Esophagus (tissue), 2 donors: Measurements from ENCODE around the gene ST6GALNAC5. TPM values are rescaled to one million over a fixed set of nuclear protein-coding genes. Genes with fewer than 3 reads are reported as not detected.

Experiments used
- H3K27ac ChIP-seq, 2 donors: one replicate each; pipeline ENCODE4 v1.5.1; 2013; ENCODE audit warnings: low read depth in 2 of 2, mild to moderate bottlenecking in 2 of 2, inconsistent platforms in 1 of 2, low read length in 1 of 2, moderate library complexity in 1 of 2
- H3K27me3 ChIP-seq, 2 donors: one replicate each; pipeline ENCODE4 v1.6.1; 2013; ENCODE audit warnings: low read length in 2 of 2, control low read depth in 1 of 2, mild to moderate bottlenecking in 1 of 2; ENCODE audit not compliant: insufficient read depth in 2 of 2, control insufficient read depth in 1 of 2
- H3K36me3 ChIP-seq, 2 donors: one replicate each; pipeline ENCODE4 v1.6.1; 2013; ENCODE audit warnings: low read length in 1 of 2; ENCODE audit not compliant: control insufficient read depth in 2 of 2, insufficient read depth in 2 of 2
- H3K4me1 ChIP-seq, 2 donors: one replicate each; pipeline ENCODE4 v1.6.1; 2013; ENCODE audit warnings: low read length in 1 of 2; ENCODE audit not compliant: control insufficient read depth in 2 of 2, insufficient read depth in 2 of 2
- H3K4me3 ChIP-seq, 2 donors: one replicate each; pipeline ENCODE4 v1.5.1; 2013; ENCODE audit warnings: low read length in 2 of 2, mild to moderate bottlenecking in 2 of 2, low read depth in 1 of 2, moderate library complexity in 1 of 2
- H3K9me3 ChIP-seq, 2 donors: one replicate each; pipeline ENCODE4 v1.6.1; 2013; ENCODE audit warnings: mild to moderate bottlenecking in 2 of 2, low read depth in 1 of 2, low read length in 1 of 2, moderate library complexity in 1 of 2; ENCODE audit not compliant: control insufficient read depth in 2 of 2, insufficient read depth in 1 of 2
- WGBS, 2 donors: extraction: QIAGEN DNeasy Blood & Tissue Kit; methylation state at CpG; one replicate each; pipeline ENCODE4 v1.1.7; 2013; 5-methylcytosine and 5-hydroxymethylcytosine counted together
- polyA plus RNA-seq, 2 donors: library from polyadenylated mRNA; stranded (reverse); fragments of 200-250 nt; gene quantifications; one replicate each; pipeline ENCODE4 v1.2.3, GENCODE V29; 2013
- donor health status: healthy with polysubstance abuse.
- donor health status: Bipolar disorder and iron deficiency.

Gene ST6GALNAC5
- polyA plus RNA-seq, 2 donors, result 0.14 to 0.20 TPM

- no peaks in the 10 kb centered on the region for H3K4me1 ChIP-seq
- 66 to 67% methylated on average over 7 of the region's 7 CpGs for WGBS, 2 donors
- no peaks in the 10 kb centered on the region for H3K9me3 ChIP-seq
- H3K4me3 ChIP-seq, result no peak overlapping the region
- no peaks in the 10 kb centered on the region for H3K27me3 ChIP-seq
- H3K27ac ChIP-seq, result no peak overlapping the region
- H3K36me3 ChIP-seq, result no peaks in the 10 kb centered on the region
Measured at GRCh38 chr1:77065693-77066342, 198.5 kb downstream of the ST6GALNAC5 start.

DNA sequence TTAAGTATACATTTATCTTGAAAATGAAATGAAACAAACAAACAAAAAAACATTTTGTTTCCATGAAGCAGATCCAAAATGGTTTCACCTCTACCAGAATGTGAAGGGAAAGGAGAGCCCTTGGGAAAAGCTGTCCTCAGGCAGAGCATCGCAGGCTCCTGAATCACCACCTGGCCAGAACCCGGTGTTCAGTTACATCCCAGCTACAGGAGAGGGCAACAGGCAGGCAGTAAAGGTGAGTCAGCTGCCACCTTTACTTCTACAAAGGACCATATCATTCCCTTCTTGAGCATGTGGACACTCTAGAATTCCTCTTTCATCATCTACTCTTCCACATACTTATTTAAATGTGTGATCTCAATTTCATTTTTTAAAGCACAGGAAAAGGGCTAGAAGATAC, 200.7 kb downstream of the ST6GALNAC5 start:
- 51 to 52% methylated on average over 2 of the region's 2 CpGs for WGBS, 2 donors
- no peak overlapping the region for H3K27ac ChIP-seq
- H3K4me1 ChIP-seq, result no peaks in the 10 kb centered on the region

GRCh38 chr1:77076759-77077158, 209.5 kb downstream of the ST6GALNAC5 start:
- Histone ChIP-seq H3K27ac (no peak overlapping the region), H3K27me3 (no peaks in the 10 kb centered on the region), H3K36me3 (no peaks in the 10 kb centered on the region), H3K4me1 (no peaks in the 10 kb centered on the region), H3K9me3 (no peaks in the 10 kb centered on the region), H3K4me3 (no peak overlapping the region)
- WGBS, 2 donors, result 41 to 57% methylated on average over 2 of the region's 2 CpGs

More for the DNA sequence above, 200.7 kb downstream of the ST6GALNAC5 start:
- Histone ChIP-seq H3K4me3 (no peak overlapping the region), H3K9me3 (no peaks in the 10 kb centered on the region), H3K27me3 (no peaks in the 10 kb centered on the region), H3K36me3 (no peaks in the 10 kb centered on the region)

GRCh38 chr1:77081834-77082233, 214.6 kb downstream of the ST6GALNAC5 start:
- Histone ChIP-seq H3K27ac (no peak overlapping the region), H3K4me3 (no peak overlapping the region), H3K36me3 (no peaks in the 10 kb centered on the region), H3K9me3 (no peaks in the 10 kb centered on the region), H3K27me3 (no peaks in the 10 kb centered on the region), H3K4me1 (no peaks in the 10 kb centered on the region)
- WGBS, 2 donors, result 64 to 77% methylated on average over 4 of the region's 4 CpGs

GRCh38 chr1:77084457-77084856, 217.2 kb downstream of the ST6GALNAC5 start:
- Histone ChIP-seq H3K9me3 (no peaks in the 10 kb centered on the region), H3K27me3 (no peaks in the 10 kb centered on the region), H3K4me3 (no peak overlapping the region), H3K27ac (no peak overlapping the region), H3K36me3 (no peaks in the 10 kb centered on the region), H3K4me1 (no peaks in the 10 kb centered on the region)
- whole genome bisulfite sequencing, 2 donors, result 72 to 74% methylated on average over 2 of the region's 2 CpGs

DNA sequence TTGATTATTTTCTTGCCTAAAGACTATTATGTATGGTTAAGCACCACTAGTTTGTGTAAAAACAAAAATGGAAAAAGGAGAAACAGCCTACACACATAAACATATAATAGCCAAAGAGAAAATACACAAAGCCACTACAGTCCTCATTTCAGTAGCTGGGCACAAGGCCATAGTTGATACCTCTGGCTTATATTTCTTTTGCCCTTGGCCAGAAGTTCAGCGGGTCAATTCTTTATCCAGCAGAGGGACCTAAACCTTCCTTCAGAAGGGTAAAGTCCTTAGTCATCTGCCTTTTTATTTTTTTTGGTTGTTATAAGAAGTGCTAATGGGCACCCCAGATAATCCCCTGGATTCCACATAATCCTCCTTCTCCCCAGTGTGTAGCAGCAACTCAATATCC, 217.8 kb downstream of the ST6GALNAC5 start:
- Histone ChIP-seq H3K9me3 (no peaks in the 10 kb centered on the region), H3K36me3 (no peaks in the 10 kb centered on the region), H3K27me3 (no peaks in the 10 kb centered on the region), H3K4me3 (no peak overlapping the region), H3K27ac (no peak overlapping the region), H3K4me1 (no peaks in the 10 kb centered on the region)
- WGBS, 2 donors, result 88 to 94% methylated on average over 1 of the region's 1 CpG

DNA sequence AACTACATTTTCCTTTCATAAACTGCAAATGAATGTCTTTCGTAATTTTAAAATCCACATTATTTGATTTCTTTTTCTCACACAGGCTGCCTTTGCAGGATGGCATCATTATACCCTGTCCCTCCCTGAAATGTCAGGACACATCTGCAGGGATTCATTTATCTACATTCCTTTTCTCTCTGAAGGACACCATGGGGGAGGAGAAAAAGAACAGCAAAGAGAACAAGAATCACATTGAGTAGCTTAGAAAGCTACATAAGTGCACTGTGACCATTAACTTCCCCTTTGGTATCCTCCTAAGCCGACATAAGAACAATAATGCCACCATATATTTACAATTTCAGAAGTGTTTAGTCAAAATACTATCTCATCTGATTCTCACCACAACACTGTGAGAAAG, 222.5 kb downstream of the ST6GALNAC5 start:
- Histone ChIP-seq H3K4me1 (no peaks in the 10 kb centered on the region), H3K27me3 (no peaks in the 10 kb centered on the region), H3K4me3 (no peak overlapping the region), H3K27ac (no peak overlapping the region), H3K9me3 (no peaks in the 10 kb centered on the region), H3K36me3 (no peaks in the 10 kb centered on the region)
- WGBS, 2 donors, result 58 to 60% methylated on average over 2 of the region's 2 CpGs

DNA sequence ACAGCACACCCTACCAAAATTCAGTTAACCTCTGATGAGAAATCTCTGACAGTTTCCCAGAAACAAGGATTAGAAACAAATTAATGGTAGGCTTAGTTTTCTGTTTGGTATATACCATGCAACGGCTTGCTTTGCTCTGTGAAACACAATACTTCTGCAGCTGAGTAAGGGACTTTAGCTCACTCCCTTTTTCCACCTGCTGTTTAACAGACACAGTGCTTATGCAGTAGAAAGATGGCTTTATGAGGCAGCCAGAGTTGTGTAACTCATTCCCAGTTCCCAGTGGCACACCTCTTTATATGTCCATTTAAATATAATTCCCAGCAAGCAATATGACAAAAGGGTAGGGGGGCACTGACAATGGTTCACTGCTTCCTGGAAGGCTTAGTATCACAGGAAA, 228.0 kb downstream of the ST6GALNAC5 start:
- Histone ChIP-seq H3K4me1 (no peaks in the 10 kb centered on the region), H3K27ac (no peak overlapping the region), H3K27me3 (no peaks in the 10 kb centered on the region), H3K9me3 (no peaks in the 10 kb centered on the region), H3K36me3 (no peaks in the 10 kb centered on the region), H3K4me3 (no peak overlapping the region)
- WGBS, 2 donors, result 41 to 73% methylated on average over 1 of the region's 1 CpG

DNA sequence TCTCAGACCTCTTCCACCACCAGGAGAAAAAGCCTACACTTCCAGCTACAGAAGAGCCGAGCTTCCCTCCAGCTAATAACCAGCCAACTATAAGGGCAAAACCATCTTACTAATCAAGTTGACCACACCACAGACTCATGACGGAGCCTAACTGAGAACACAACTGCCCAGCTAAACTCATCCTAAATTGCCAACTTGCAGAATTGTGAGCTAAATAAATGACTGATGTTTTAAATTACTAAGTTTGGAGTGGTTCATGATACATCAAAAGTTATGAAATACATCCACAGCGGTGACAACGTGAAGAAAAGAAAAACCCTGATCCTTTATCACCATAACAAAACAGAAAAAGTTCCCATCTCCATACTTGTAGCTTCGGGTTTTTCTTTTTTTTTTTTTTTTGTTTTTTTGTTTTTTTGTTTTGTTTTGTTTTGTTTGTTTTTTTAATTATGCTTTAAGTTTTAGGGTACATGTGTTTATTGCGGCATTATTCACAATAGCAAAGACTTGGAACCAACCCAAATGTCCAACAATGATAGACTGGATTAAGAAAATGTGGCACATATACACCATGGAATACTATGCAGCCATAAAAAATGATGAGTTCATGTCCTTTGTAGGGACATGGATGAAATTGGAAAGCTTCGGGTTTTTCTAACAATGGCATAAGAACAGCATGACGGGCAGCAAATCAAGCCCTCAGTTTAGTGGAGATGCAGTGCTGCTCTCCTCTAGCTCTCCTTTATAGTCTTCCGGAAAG, 229.4 kb downstream of the ST6GALNAC5 start:
- Histone ChIP-seq H3K9me3 (no peaks in the 10 kb centered on the region), H3K27ac (no peak overlapping the region), H3K4me3 (no peak overlapping the region), H3K36me3 (no peaks in the 10 kb centered on the region), H3K27me3 (no peaks in the 10 kb centered on the region), H3K4me1 (no peaks in the 10 kb centered on the region)
- 96 to 97% methylated on average over 9 of the region's 9 CpGs for WGBS, 2 donors

- H3K27ac ChIP-seq, result no peak overlapping the region
- H3K9me3 ChIP-seq, result no peaks in the 10 kb centered on the region
- peaks cover 0 to 2% of the 10 kb centered on the region in 2 donors for H3K36me3 ChIP-seq
- WGBS, 2 donors, result 83 to 85% methylated on average over 1 of the region's 1 CpG
- H3K27me3 ChIP-seq, result no peaks in the 10 kb centered on the region
- H3K4me1 ChIP-seq, result no peaks in the 10 kb centered on the region
- no peak overlapping the region for H3K4me3 ChIP-seq
Measured at GRCh38 chr1:77100875-77101274, 233.6 kb downstream of the ST6GALNAC5 start.
